ENCODE results near the gene HOXA6. TPM values are rescaled to one million over a fixed set of nuclear protein-coding genes. Genes with fewer than 3 reads are reported as not detected.

The HOXA6 gene
- total RNA-seq, 1 donor from 2014 or later, result not detected

- intact Hi-C loops (cut with micrococcal nuclease), result no loop called here
- Mint-ChIP-seq H3K4me1 (no peaks in the 10 kb centered on the region), H3K4me3 (no peak overlapping the region), H3K9me3 (no peaks in the 10 kb centered on the region), H3K27ac (no peak overlapping the region), H3K36me3 (ENCODE audit: low read depth) (no peaks in the 10 kb centered on the region), H3K27me3 (peaks cover 18% of the 10 kb centered on the region)
- ChIA-PET CTCF (no interaction called here), POLR2A (no interaction called here)
- no peak for DNase-seq
- no peak for ATAC-seq (ENCODE audit: low read depth)
- no peak for TF ChIP-seq CTCF (IDR thresholded peaks at IDR 0.05)
These were observed 39.0 kb downstream of the HOXA6 start for GRCh38 chr7:27108390-27109127.

- ChIA-PET POLR2A (no interaction called here), CTCF (no interaction called here)
- H3K36me3 Mint-ChIP-seq (ENCODE audit: low read depth), result no peaks in the 10 kb centered on the region
- H3K4me1 Mint-ChIP-seq, result peaks cover 4% of the 10 kb centered on the region
- H3K27ac Mint-ChIP-seq, result no peak overlapping the region
- intact Hi-C loops (cut with micrococcal nuclease), result no loop called here
- H3K4me3 Mint-ChIP-seq, result no peak overlapping the region
- peaks cover 27% of the 10 kb centered on the region for H3K27me3 Mint-ChIP-seq
- DNase-seq, result no peak
- no peak for TF ChIP-seq CTCF (IDR thresholded peaks at IDR 0.05)
- no peak for ATAC-seq (ENCODE audit: low read depth)
- H3K9me3 Mint-ChIP-seq, result no peaks in the 10 kb centered on the region
These were observed 39.9 kb downstream of the HOXA6 start for GRCh38 chr7:27107391-27108381.

- Mint-ChIP-seq H3K4me3 (no peak overlapping the region), H3K27me3 (peaks cover 33% of the 10 kb centered on the region), H3K4me1 (peaks cover 10% of the 10 kb centered on the region), H3K9me3 (no peaks in the 10 kb centered on the region), H3K36me3 (ENCODE audit: low read depth) (no peaks in the 10 kb centered on the region), H3K27ac (no peak overlapping the region)
- DNase-seq (no peak), ATAC-seq (ENCODE audit: low read depth) (no peak)
- intact Hi-C loops (cut with micrococcal nuclease), result no loop called here
- TF ChIP-seq CTCF (IDR thresholded peaks at IDR 0.05), result no peak
- ChIA-PET CTCF (no interaction called here), POLR2A (no interaction called here)
These were observed 40.7 kb downstream of the HOXA6 start for GRCh38 chr7:27106901-27107240.

GRCh38 chr7:27106181-27106900 is 41.2 kb downstream of the HOXA6 start:
- ATAC-seq (ENCODE audit: low read depth), result no peak
- peaks cover 14% of the 10 kb centered on the region for H3K4me1 Mint-ChIP-seq
- POLR2A ChIA-PET, result no interaction called here

More at GRCh38 chr7:27106181-27106900, 41.2 kb downstream of the HOXA6 start:
- intact Hi-C loops (cut with micrococcal nuclease), result no loop called here
- Mint-ChIP-seq H3K9me3 (no peaks in the 10 kb centered on the region), H3K27ac (no peak overlapping the region), H3K4me3 (no peak overlapping the region), H3K36me3 (ENCODE audit: low read depth) (no peaks in the 10 kb centered on the region), H3K27me3 (peaks cover 38% of the 10 kb centered on the region)
- CTCF ChIA-PET, result interaction anchor here (0.8 kb wide), 1 partner anchor 55 kb away, joined by 3 read pairs; no protein-coding TSS in a partner anchor
- no peak for TF ChIP-seq CTCF (IDR thresholded peaks at IDR 0.05)
- DNase-seq, result no peak

Data from activated B cell treated with CpG ODN at 0.5 μM for 24 hours (primary cell).